Naive thymus-derived CD8-positive, alpha-beta T cell (primary cell): Measurements from ENCODE around the gene ATP6V1C2. TPM values are rescaled to one million over a fixed set of nuclear protein-coding genes. Genes with fewer than 3 reads are reported as not detected.
A peak's percentile ranks its signal among the peaks of the same experiment; 100 is the strongest.

Experiments
- ATAC-seq, 2 donors: fragments of 150-1000 bp; cut with Tn5 transposase in 1 of 2; sonication (Bioruptor Pico), chemical (Tn5 transposase) in 1 of 2; 1 replicate in 1 of 2; 2 replicates in 1 of 2; pipeline ENCODE4 v1.10.0; 2021; ENCODE audit warnings: mild to moderate bottlenecking in 2 of 2, moderate library complexity in 2 of 2
- POLR2A ChIA-PET: fragments of 350-600 bp; sonication (Branson Sonifier 250); formaldehyde crosslinking; loops from one replicate; lab custom pipeline; 2021; ENCODE audit warnings: antibody characterized with exemption; lab: Charles Lee
- DNase-seq, 10 donors: peaks; one replicate each; pipeline versions ENCODE4 v3.0.0 to v3.0.0-alpha.2; 2020 to 2022
- H3K27ac Mint-ChIP-seq, 10 donors: one replicate each; pipeline ENCODE4 v1.8.0; 2020 to 2022; ENCODE audit warnings: mild to moderate bottlenecking in 10 of 10, mixed read lengths in 10 of 10, moderate library complexity in 4 of 10, inconsistent platforms in 1 of 10
- H3K27me3 Mint-ChIP-seq, 5 donors: one replicate each; pipeline ENCODE4 v1.8.0; 2021 to 2022; ENCODE audit warnings: mixed read lengths in 5 of 5
- H3K36me3 Mint-ChIP-seq, 3 donors: one replicate each; pipeline ENCODE4 v1.8.0; 2020 to 2022; ENCODE audit warnings: mixed read lengths in 3 of 3, mild to moderate bottlenecking in 2 of 3, inconsistent platforms in 1 of 3
- H3K4me1 Mint-ChIP-seq, 4 donors: one replicate each; pipeline ENCODE4 v1.8.0; 2021 to 2022; ENCODE audit warnings: mixed read lengths in 4 of 4
- H3K4me3 Mint-ChIP-seq, 10 donors: one replicate each; pipeline ENCODE4 v1.8.0; 2020 to 2022; ENCODE audit warnings: mild to moderate bottlenecking in 10 of 10, mixed read lengths in 10 of 10, moderate library complexity in 6 of 10, inconsistent platforms in 1 of 10
- H3K9me3 Mint-ChIP-seq, 9 donors: one replicate each; pipeline ENCODE4 v1.8.0; 2020 to 2022; ENCODE audit warnings: mixed read lengths in 9 of 9, mild to moderate bottlenecking in 3 of 9, inconsistent platforms in 1 of 9, moderate library complexity in 1 of 9
- polyA plus RNA-seq, 3 donors: library from polyadenylated mRNA; unstranded; fragments of 300-500 nt; fragmentation: Illumina TruSeq; gene quantifications; one replicate each; pipeline ENCODE4 v1.2.3, GENCODE V29; 2021
- total RNA-seq, 8 experiments: library from RNA in 2 of 8; stranded (reverse) in 2 of 8; gene quantifications; one replicate each; pipeline ENCODE4 v1.2.3 and lab custom pipeline; 2021 to 2026

ATP6V1C2 gene
- total and polyA plus RNA-seq, 5 experiments from 2014 or later: 0.11 to 0.47 (median 0.19) TPM; not detected in 2

- Mint-ChIP-seq H3K9me3 (no peaks in the 10 kb centered on the region), H3K4me3 (no peak overlapping the region), H3K4me1 (peaks cover 4 to 8% (median 6%) of the 10 kb centered on the region in 4 donors), H3K27ac (no peak overlapping the region), H3K36me3 (no peaks in the 10 kb centered on the region), H3K27me3 (peaks cover 16 to 51% (median 33%) of the 10 kb centered on the region in 5 donors)
- no peak for ATAC-seq
- POLR2A ChIA-PET: no interaction called here
- DNase-seq: no peak
Measured at GRCh38 chr2:10829299-10829698, 107.9 kb downstream of the ATP6V1C2 start.

- H3K4me3 Mint-ChIP-seq: no peak overlapping the region
- H3K4me1 Mint-ChIP-seq: peaks cover 4 to 9% (median 7%) of the 10 kb centered on the region in 4 donors
- ATAC-seq: no peak
- H3K27ac Mint-ChIP-seq: no peak overlapping the region
- H3K36me3 Mint-ChIP-seq: no peaks in the 10 kb centered on the region
- peaks cover 13 to 45% (median 26%) of the 10 kb centered on the region in 5 donors for H3K27me3 Mint-ChIP-seq
- H3K9me3 Mint-ChIP-seq: no peaks in the 10 kb centered on the region
- POLR2A ChIA-PET: no interaction called here
- DNase-seq: no peak
Measured at GRCh38 chr2:10830203-10830602, 108.8 kb downstream of the ATP6V1C2 start.

- Mint-ChIP-seq H3K4me1 (peaks cover 4 to 11% (median 8%) of the 10 kb centered on the region in 4 donors), H3K27ac (no peak overlapping the region), H3K9me3 (no peaks in the 10 kb centered on the region), H3K4me3 (no peak overlapping the region), H3K27me3 (peaks cover 11 to 39% (median 23%) of the 10 kb centered on the region in 5 donors), H3K36me3 (no peaks in the 10 kb centered on the region)
- POLR2A ChIA-PET: no interaction called here
- no peak for DNase-seq
- no peak for ATAC-seq
Measured at GRCh38 chr2:10830641-10831399, 109.4 kb downstream of the ATP6V1C2 start.

- Mint-ChIP-seq H3K27ac (no peak overlapping the region), H3K4me3 (no peak overlapping the region), H3K27me3 (peaks cover 9 to 33% (median 20%) of the 10 kb centered on the region in 5 donors), H3K4me1 (peaks cover 4 to 11% (median 8%) of the 10 kb centered on the region in 4 donors), H3K9me3 (no peaks in the 10 kb centered on the region), H3K36me3 (no peaks in the 10 kb centered on the region)
- ATAC-seq: no peak
- DNase-seq: no peak
- POLR2A ChIA-PET: no interaction called here
Measured at GRCh38 chr2:10831400-10831985, 110.1 kb downstream of the ATP6V1C2 start.

GRCh38 chr2:10832203-10832936 lies 110.9 kb downstream of the ATP6V1C2 start:
- POLR2A ChIA-PET: interaction anchor here (0.6 to 1.2 kb wide), 2 partner anchors 20 to 297 kb away, joined by 3 to 4 read pairs; no protein-coding TSS in a partner anchor

GRCh38 chr2:10833021-10833420 lies 111.6 kb downstream of the ATP6V1C2 start:
- H3K36me3 Mint-ChIP-seq: no peaks in the 10 kb centered on the region
- H3K9me3 Mint-ChIP-seq: peaks cover 0 to 2% (median 0%) of the 10 kb centered on the region in 9 donors
- no peak for DNase-seq
- no peak overlapping the region for H3K27ac Mint-ChIP-seq
- POLR2A ChIA-PET: interaction anchor here (0.6 to 1.2 kb wide), 2 partner anchors 21 to 297 kb away, joined by 3 to 4 read pairs; no protein-coding TSS in a partner anchor
- peaks cover 4 to 11% (median 8%) of the 10 kb centered on the region in 4 donors for H3K4me1 Mint-ChIP-seq
- no peak for ATAC-seq
- H3K4me3 Mint-ChIP-seq: peak overlapping the region in 1 of 10 donors; percentile 31
- H3K27me3 Mint-ChIP-seq: peaks cover 13 to 36% (median 24%) of the 10 kb centered on the region in 5 donors

More at GRCh38 chr2:10832203-10832936, 110.9 kb downstream of the ATP6V1C2 start:
- no peaks in the 10 kb centered on the region for H3K36me3 Mint-ChIP-seq
- peak overlapping the region in 3 of 10 donors; percentile 33 to 63 (median 61) for H3K27ac Mint-ChIP-seq
- H3K27me3 Mint-ChIP-seq: peaks cover 12 to 29% (median 24%) of the 10 kb centered on the region in 5 donors
- H3K4me1 Mint-ChIP-seq: peaks cover 4 to 11% (median 8%) of the 10 kb centered on the region in 4 donors
- peak overlapping the region in 6 of 10 donors; percentile 27 to 48 (median 42) for H3K4me3 Mint-ChIP-seq
- H3K9me3 Mint-ChIP-seq: peaks cover 0 to 2% (median 0%) of the 10 kb centered on the region in 9 donors
- peak; percentile 60 to 88 (median 79) for DNase-seq
- ATAC-seq: peak; percentile 92

- ATAC-seq (no peak), DNase-seq (no peak)
- H3K4me3 Mint-ChIP-seq: no peak overlapping the region
- H3K27ac Mint-ChIP-seq: no peak overlapping the region
- H3K4me1 Mint-ChIP-seq: peaks cover 4 to 11% (median 8%) of the 10 kb centered on the region in 4 donors
- H3K9me3 Mint-ChIP-seq: peaks cover 0 to 5% (median 0%) of the 10 kb centered on the region in 9 donors
- H3K36me3 Mint-ChIP-seq: no peaks in the 10 kb centered on the region
- peaks cover 15 to 47% (median 27%) of the 10 kb centered on the region in 5 donors for H3K27me3 Mint-ChIP-seq
- POLR2A ChIA-PET: no interaction called here
Measured at GRCh38 chr2:10834068-10834655, 112.7 kb downstream of the ATP6V1C2 start.

Other genes starting within 250 kb of the ATP6V1C2 start
- 10 to 100 TPM; 19.2 to 19.7 TPM for gene NOL10, start 31.7 kb upstream of the ATP6V1C2 start, total RNA-seq
- gene NOL10, start 31.7 kb upstream of the ATP6V1C2 start, polyA plus RNA-seq: 10 to 100 TPM; 15.0 to 20.9 (median 19.0) TPM
- 10 to 100 TPM; 30.9 to 34.7 TPM for gene PDIA6, start 91.2 kb downstream of the ATP6V1C2 start, total RNA-seq
- 100 to 1,000 TPM in 1 of 3 donors, 10 to 100 TPM in 2; 64.1 to 126 (median 99.2) TPM for gene PDIA6, start 91.2 kb downstream of the ATP6V1C2 start, polyA plus RNA-seq
- not detected for gene KCNF1, start 190.3 kb downstream of the ATP6V1C2 start, total RNA-seq
- not detected for gene KCNF1, start 190.3 kb downstream of the ATP6V1C2 start, polyA plus RNA-seq